Thyroid gland (tissue), 4 donors: ENCODE results near the gene CXCL5.

Source experiments
- CTCF ChIP-seq, 6 experiments: fragments of 200-600 bp in 3 of 6; fragments of 450-650 bp in 3 of 6; sonication (generic) in 3 of 6; IDR thresholded peaks; one replicate each; pipeline ENCODE4 v1.5.1; 2016 to 2019; ENCODE audit warnings: antibody characterized with exemption in 6 of 6, mild to moderate bottlenecking in 2 of 6, inconsistent platforms in 1 of 6, moderate library complexity in 1 of 6
- POLR2A ChIP-seq, 2 donors: fragments of 450-650 bp; IDR thresholded peaks; one replicate each; pipeline ENCODE4 v1.6.1; 2017; ENCODE audit warnings: antibody characterized with exemption in 2 of 2, mild to moderate bottlenecking in 2 of 2, moderate library complexity in 1 of 2

- TF ChIP-seq CTCF (IDR thresholded peaks at IDR 0.05) (no peak), POLR2A (IDR thresholded peaks at IDR 0.05) (no peak)
Observed at GRCh38 chr4:73967866-73968265, 30.6 kb downstream of the CXCL5 start.
